ENCODE measurements around the gene COX7B2. TPM values are rescaled to one million over a fixed set of nuclear protein-coding genes. Genes with fewer than 3 reads are reported as not detected.
A peak's percentile ranks its signal among the peaks of the same experiment; 100 is the strongest.

Gene COX7B2
- total RNA-seq, 1 experiment from 2014 or later, result 86.5 TPM

DNA sequence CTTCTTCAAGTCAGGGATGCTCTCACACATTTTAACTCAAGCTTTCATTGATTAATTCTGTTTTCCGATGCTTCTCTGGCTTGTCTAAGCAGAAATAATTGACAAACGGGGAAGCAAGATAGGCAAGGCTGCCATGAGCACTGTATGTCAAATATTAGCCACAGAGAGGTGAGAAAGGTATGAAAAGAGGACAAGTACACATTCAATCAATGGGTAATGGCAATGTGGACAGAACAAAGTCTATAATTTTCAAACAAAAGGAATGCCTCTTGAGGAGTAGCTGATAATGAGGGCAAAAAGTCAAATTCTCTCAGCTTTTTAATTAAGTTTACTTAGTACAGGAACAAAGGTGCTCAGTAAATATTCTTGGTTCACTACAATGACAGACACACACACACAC is 19.6 kb downstream of the COX7B2 start:
- no peak for DNase-seq (ENCODE audit: low spot score)

DNA sequence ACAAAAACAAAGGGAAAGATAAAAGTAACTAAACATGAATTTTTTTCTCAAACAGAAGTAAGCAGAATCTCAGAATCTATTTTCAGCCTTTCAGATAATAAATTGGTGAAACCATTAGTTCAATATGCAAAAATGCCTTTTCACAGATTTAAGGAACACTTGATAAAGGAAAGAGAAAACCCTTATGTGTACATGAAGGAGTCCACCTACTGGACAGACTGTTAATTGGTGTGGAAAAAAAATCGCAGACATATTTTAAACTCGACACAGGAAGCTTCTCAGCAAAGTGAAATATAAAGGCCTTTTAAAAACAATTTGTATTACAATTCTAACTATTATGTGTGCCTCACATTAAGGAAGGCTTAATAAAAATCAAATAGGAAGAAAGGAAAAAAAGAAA is 22.3 kb downstream of the COX7B2 start:
- DNase-seq (ENCODE audit: low spot score), result peak; percentile 13

DNA sequence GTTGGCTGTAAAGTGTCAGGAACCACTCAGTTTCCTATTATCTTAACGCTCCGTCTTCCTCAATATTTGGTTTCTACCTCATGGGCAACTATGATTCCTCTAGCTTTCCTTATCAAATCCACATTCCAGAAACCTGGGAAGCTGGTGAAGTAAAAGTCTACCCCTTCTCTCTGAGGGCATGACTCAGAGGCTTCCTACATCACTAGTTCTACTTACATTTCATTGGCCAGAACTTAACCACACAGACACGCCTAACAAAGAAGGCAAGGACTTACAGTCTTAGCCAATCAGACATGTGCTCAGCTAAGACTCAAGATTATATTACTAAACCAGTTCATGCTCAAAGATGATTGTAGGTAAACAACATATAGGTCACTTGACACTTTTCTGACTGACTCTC is 30.4 kb downstream of the COX7B2 start:
- peak; percentile 70 for DNase-seq (ENCODE audit: low spot score)

DNA sequence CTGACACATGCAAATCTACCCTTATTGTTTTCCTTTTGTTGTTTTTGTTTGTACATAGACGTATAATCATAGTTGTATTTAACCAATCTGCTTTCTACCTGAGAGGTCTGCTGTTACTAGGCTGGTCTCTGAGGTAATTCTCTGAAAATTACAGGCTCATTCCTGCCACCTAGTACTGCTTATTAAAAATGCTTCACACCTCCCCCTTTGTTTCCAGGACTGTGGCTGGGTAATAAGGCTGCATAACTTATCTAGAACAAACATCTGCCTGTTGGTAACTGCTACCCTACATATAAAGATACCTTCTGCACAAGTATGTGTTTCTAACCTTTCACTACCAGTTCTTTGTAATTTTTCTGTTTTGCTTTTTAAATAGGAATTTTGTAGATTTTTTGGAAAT is 34.2 kb downstream of the COX7B2 start:
- no peak for DNase-seq (ENCODE audit: low spot score)

DNA sequence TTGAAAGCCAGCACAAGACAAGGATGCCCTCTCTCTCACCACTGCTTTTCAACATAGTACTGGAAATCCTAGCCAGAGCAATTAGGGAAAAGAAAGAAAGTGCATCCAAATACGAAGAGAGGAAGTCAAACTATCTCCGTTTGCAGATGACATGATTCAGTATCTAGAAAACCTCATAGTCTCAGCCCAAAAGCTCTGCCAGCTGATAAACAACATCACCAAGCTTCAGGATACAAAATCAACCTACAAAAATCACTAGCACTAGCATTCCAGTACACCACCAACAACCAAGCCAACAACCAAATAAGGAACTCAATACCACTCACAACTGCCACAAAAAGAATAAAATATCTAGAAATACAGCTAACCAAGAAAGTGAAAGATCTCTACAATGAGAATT is 38.6 kb downstream of the COX7B2 start:
- DNase-seq (ENCODE audit: low spot score), result no peak

DNA sequence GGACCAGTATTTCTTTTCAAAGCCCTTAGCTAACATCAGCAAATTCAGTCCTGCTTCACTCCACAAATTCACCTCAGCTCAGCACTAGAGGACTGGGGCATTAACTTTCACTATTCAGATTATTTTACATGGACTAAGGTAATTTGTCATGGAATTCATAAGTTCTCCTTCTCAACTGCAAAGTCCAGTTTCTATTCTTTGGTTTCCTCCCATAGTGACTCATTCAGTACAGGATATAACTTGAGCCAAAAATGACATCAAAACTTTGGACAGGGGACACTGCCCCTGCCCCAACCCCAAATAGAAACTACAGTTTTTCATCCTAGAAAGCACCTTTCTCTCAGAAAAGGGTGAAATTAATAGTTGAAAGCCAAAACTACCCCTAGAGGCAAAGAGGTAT is 52.7 kb downstream of the COX7B2 start:
- DNase-seq (ENCODE audit: low spot score), result peak; percentile 22

DNA sequence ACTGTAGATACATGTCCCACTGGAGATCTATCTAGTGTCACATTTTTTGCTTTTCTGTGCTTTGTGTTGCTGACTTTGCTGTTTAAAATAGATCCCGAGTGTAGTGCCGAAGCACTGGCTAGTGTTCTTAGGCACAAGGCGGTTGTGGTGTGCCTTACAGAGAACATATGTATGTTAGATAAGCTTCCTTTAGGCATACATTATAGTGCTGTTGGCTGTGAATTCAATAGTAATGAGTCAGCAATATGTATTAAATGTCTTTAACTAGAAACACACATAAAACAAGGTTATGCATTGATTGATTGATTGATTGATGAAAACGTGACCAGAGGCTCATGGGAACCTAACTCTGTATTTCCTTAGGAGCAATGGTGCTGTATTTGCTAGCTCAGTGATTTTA is 56.2 kb downstream of the COX7B2 start:
- DNase-seq (ENCODE audit: low spot score), result no peak

DNA sequence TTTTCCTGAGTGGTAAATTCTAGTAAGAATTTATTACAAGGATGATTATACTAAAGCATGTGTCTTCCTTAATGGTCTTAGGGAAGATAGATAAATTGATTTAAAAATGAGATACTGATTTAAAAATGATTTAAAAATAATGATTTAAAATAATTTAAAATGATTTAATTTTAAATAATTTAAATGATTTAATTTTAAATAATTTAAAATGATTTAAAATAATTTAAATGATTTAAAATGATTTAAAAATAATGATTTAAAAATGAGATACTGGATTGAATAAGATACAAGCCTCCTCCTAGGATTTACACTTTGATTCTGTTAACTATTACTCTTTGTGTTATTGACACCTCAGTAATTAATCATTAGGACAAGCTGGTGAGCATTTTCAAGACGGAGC is 59.0 kb downstream of the COX7B2 start:
- no peak for DNase-seq (ENCODE audit: low spot score)

DNA sequence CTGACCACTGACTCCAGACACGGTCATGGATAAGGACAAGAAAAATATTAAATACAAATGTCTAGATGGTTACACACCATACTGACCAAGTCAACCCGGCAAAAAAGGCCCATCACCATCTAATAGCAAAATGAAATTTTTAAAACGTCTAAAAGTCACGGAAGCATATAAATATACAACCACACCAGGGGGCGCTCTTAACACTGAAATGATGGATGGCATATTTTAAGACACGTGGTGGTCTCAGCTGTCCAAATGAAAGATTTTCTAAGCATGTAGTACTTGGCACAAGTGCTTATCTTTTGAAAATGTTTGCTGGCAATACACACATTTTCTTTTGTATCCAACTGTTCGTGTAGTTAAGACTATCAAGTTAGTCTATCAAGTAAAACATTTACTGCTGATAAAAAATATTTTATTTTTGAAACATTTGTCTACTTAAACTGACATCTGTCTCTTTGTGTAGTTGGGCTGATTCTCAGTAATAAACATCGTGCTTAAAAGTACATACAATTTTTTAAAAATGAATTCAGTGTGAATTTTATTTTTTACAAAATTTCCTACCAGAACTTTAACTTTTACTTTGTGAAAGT is 64.6 kb downstream of the COX7B2 start:
- peak; percentile 44 for DNase-seq (ENCODE audit: low spot score)

DNA sequence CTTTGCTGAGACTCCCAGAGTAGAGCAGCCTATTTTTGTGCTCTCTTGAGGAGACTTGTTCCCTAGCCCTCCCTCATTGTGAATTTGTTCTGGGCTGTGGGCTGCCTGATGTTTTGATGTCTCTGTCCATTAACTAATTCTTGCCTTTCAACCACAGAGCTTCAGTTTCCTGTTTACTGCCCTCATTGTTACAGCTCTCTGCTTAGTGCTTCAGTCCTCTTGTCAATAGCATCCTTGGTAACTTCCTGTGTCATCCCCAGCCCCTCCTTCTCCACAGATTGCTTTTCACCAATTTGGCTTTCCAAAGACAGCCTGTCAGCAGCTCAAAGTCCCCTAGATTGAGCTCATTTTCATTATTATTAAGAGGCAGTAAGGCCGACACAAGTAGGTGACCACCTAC is 69.9 kb downstream of the COX7B2 start:
- no peak for DNase-seq (ENCODE audit: low spot score)

DNA sequence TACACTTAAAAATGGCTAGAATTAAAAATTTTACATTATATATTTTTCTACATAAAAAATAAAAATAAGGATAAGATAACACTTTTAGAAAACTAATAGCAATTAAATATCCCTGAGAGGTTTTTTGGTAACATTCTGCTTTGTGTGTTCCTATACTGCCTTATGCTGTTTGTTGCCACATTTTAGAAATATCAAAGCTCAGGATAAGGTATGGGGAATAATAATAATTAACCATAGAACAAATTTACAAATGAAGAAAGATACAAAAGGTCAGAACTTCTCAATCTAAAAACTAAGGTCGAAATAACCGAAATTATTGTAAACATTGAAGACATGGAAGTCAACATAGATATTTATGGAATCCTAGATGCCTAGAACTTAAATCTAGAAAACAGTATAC is 71.4 kb downstream of the COX7B2 start:
- no peak for DNase-seq (ENCODE audit: low spot score)

DNA sequence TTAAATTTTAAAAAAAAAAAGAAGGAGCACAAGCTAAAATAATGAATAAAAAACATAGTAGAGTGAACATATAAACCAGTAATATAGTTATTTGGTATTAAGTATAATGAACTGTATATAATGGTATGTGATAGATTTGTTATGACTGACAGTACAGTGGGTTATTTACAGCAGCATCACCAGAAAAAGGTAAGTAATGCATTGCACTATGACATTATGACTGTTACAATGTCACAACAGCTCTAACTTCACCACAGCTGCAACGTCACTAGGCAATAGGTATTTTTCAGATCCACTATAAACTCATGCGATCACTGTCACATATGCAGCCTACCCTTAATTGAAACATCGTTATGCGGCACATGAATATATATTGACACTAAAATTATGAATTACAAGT is 72.5 kb downstream of the COX7B2 start:
- no peak for DNase-seq (ENCODE audit: low spot score)

DNA sequence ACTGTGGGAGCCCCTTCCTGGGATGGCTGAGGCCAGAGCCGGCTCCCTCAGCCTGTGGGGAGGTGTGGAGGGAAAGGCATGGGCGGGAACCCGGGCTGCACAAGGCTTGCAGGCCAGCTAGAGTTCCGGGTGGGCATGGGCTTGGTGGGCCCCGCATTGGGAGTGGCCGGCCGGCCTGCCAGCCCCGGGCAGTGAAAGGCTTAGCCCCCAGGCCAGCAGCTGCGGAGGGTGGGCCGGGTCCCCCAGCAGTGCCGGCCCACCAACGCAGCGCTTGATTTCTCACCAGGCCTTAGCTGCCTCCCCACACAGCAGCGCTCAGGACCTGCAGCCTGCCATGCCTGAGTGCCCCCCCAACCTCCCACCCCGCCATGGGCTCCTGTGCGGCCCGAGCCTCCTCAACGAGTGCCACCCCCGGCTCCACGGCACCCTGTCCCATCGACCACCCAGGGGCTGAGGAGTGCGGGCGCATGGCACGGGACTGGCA is 78.0 kb downstream of the COX7B2 start:
- DNase-seq (ENCODE audit: low spot score), result no peak

DNA sequence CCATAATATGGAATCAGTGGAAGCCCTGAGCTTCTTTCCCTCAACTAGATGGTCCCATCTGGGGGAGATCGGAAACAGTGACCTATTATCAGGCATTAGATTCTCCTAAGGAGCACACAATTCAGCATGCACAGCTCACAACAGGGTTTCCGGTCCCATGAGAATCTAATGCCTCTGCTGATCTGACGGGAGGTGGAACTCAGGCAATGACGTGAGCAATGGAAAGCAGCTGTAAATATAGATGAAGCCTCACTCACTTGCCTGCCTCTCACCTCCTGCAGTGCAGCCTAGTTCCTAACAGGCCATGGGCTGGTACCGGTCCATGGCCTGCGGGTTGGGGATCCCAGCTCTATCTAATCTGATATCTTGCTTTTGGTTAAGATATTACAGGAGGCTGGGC is 88.9 kb downstream of the COX7B2 start:
- DNase-seq (ENCODE audit: low spot score), result peak; percentile 58

DNA sequence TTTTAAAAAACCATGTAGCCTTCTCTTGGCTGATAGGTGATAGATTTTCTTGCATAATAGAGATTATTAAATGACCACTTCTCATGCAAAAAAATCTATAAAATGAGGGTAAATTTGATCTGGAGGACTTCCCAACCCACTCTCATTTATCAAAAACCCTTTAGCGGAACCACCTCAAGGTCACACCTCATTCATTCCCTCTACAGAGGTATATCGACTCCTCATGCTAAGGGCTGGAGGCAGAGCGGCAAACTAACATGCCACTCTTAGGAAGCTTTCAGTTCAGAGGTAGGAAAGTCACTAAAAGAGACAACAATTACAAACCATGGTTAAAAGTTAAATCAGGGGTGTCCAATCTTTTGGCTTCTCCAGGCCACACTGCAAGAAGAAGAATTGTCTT is 90.0 kb downstream of the COX7B2 start:
- no peak for DNase-seq (ENCODE audit: low spot score)

DNA sequence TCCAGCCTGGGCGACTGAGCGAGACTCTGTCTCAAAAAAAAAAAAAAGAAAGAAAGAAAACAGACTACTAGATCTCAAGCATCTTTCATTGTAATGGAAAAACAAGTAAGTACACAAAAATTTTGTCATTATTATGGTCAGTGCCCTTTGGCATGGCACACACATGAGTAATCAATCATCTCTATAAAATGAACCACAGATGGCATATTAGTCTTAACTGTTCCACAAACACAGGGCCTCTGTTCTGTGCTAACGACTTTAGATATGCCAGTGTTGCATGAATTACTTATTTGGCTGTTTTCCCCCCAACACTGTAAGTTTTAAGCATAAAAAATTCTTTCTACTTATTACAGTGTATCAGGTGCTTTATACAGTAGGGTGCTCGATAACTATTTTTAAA is 90.4 kb downstream of the COX7B2 start:
- peak; percentile 30 for DNase-seq (ENCODE audit: low spot score)

DNA sequence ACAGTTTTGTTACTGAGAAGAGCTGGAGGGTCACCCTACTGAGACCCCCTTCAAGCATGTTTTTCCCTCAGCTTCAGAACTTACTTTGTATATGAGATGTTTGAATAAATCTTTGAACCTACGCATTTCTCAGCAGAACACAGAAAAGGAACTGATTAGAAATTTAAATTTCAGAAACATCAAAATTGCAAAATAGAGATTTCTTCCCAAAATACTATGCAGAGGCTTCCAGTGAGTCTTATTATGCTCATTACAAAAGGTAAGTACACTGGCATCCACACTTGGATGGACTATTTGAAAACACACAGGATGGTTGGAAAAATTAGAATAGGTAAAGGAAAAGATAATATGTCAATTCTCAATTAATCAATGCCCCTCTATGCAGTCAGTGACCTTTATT is 91.2 kb downstream of the COX7B2 start:
- DNase-seq (ENCODE audit: low spot score), result no peak

DNA sequence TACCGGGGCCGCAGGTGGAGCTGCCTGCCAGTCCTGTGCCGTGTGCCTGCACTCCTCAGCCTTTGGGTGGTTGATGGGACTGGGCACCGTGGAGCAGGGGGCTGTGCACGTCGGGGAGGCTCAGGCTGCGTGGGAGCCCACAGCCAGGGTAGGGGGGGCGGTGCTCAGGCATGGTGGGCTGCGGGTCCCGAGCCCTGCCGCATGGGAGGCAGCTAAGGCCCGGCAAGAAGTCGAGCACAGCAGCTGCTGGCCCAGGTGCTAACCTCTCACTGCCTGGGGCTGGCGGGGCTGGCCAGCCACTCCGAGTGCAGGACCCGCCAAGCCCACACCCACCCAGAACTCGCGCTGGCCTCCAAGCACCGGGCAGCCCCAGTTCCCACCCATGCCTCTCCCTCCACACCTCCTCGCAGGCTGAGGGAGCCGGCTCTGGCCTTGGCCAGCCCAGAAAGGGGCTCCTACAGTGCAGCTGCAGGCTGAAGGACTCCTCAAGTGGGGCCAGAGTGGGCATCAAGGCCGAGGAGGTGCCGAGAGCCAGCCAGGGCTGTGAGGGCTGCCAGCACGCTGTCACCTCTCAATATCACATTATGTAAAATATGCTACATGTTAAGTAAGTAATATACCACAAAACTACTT is 104.1 kb downstream of the COX7B2 start:
- DNase-seq (ENCODE audit: low spot score), result no peak

DNA sequence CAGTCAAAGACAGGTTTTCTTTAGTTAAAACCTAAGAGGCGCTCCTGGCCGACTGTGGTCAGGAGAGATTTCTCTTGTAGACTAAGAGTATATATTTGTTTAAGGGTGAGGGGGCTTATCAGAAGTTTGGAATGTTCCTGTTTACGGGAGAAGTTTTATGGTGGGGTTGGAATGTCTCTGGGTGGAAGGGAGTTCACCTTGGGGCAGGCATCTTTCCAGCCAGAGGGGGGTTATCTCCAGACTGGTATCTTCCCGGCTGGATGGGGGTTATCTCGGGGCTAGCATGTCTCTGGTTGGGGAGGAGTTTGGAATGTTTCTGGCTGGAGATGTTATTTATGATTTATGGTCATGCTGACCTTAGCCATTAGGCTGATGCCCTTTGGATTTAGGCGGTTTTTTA is 116.0 kb downstream of the COX7B2 start:
- peak; percentile 13 for DNase-seq (ENCODE audit: low spot score)

DNA sequence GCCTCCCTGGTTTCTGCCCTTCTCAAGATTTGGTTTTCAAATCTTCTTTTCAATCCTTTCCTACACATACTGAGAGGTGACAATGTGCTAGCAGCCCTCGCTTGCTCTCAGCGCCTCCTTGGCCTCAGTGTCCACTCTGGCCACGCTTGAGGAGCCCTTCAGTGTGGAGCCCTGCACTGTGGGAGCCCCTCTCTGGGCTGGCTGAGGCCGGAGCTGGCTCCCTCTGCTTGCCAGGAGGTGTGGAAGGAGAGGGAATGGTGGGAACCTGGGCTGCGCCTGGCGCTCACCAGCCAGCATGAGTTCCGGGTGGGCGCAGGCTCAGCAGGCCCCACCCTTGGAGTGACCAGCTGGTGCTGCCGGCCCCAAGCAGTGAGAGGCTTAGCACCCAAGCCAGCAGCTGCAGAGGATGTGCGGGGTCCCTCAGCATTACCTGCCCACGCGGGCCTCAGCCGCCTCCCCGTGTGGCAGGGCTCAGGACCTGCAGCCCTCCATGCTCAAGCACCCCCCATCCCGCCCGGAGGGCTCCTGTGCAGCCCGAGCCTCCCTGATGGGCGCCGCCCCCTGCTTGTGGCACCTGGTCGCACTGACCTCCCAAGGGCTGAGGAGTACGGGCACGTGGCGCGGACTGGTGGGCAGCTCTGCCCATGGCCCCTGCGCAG is 127.5 kb downstream of the COX7B2 start:
- no peak for DNase-seq (ENCODE audit: low spot score)

DNA sequence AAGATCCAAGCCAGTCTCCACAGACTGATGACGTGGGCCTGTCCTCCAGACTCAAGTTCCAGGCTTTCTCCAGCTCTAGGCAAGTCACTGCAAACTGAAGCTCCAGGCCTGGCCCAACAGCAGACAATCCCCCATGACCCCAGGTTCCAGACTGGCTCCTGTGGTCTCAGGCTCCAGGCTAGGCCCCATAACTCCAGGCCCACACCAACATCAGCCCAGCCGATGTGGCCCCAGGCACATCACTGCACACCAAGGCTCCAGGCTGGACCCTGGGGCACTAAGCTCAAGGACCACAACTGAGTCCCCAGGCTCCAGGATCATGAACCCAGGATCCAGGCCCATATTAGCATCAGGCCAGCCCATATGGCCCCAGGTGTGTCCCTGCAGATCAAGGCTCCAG is 143.6 kb downstream of the COX7B2 start:
- no peak for DNase-seq (ENCODE audit: low spot score)

DNA sequence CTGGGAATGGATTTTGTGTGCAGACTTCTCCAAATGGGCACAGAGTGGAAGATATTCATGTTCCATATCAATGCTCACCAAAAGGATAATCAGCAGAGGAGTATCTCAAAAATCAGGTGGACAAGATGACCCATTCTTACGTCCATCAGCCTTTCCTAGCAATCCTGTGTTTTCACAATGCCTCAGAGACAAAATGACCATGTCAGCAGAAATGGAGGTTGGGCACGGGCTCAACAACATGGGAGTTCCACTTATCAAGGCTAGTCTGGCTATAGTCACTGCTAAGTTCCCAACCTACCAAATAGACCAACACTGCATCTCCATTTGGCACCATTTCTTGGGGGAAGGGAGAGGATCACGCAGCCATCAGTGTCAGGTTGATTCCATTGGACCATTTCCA is 179.0 kb downstream of the COX7B2 start:
- DNase-seq (ENCODE audit: low spot score), result no peak

DNA sequence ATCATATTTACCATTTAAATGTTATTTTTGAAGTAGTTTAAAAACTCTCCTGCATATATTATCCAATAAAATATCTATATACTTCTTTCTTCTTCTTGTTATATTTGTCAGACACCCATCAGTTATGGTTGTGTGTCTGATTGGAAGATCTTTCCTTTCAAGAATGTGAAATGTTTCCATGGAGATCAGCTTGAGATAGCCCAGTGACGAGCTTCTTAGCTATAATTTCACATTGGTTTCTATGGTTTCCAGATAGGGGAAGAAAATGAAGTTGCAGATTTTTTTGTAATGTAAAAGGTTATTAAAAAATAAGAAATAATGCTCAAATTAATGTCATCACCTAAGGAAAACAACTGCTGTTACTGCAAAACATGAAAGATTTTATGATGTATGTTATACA is 189.0 kb downstream of the COX7B2 start:
- DNase-seq (ENCODE audit: low spot score), result no peak
